Measurements from ENCODE around the gene SPANXN4. TPM values are rescaled to one million over a fixed set of nuclear protein-coding genes. Genes with fewer than 3 reads are reported as not detected.

Gene SPANXN4
- total and polyA plus RNA-seq, 9 of the 15 experiments (the other 6 are each of a cell fraction or from before 2014, with no cell fraction given): not detected

- TF ChIP-seq LCOR (CRISPR knock-in tag; IDR thresholded peaks at IDR 0.05): no peak
- no peak for TF ChIP-seq ZNF124 (CRISPR knock-in tag; IDR thresholded peaks at IDR 0.05)
- no peak for TF ChIP-seq RBFOX2 (IDR thresholded peaks at IDR 0.05; ENCODE audit: low read depth, low read length)
- no peak for TF ChIP-seq CREBBP (IDR thresholded peaks at IDR 0.05; ENCODE audit: low read depth, low read length)
- TF ChIP-seq XRCC5 (IDR thresholded peaks at IDR 0.05; ENCODE audit: low read depth, low read length): no peak
Observed at GRCh38 chrX:143047511-143047910, 21.8 kb downstream of the SPANXN4 start (continued).

- FAIRE-seq (no peak), ATAC-seq (no peak), DNase-seq (ENCODE audit: extremely low read depth in 1 of 4, low spot score in 3 of 4) (no peak)
- POLR2A ChIA-PET: no interaction called here
- BruUV-seq (replicated peaks): no TSS peak
- H3K9me1 ChIP-seq (ENCODE audit: control insufficient read depth, insufficient read depth, low read length): no peaks in the 10 kb centered on the region
- in situ Hi-C loops (cut with MboI): no loop called here
- no peak overlapping the region for H3K4me3 ChIP-seq
- intact Hi-C loops (cut with micrococcal nuclease): no loop called here
- H3K27ac ChIP-seq (ENCODE audit: extremely low read depth, low read depth, low read length): no peak overlapping the region
- H4K20me1 ChIP-seq (replicated peaks; ENCODE audit: control insufficient read depth, insufficient read depth, low read length): no peaks in the 10 kb centered on the region
- WGBS (ENCODE audit: insufficient coverage, low coverage, missing lambda C conversion rate): 0% methylated on average over 4 of the region's 4 CpGs
- H3K27me3 ChIP-seq (ENCODE audit: control insufficient read depth in 2 of 2, insufficient read depth in 2 of 2, low read length in 2 of 2): no peaks in the 10 kb centered on the region
- no peaks in the 10 kb centered on the region for H3K9me3 ChIP-seq (replicated peaks; ENCODE audit: control insufficient read depth, insufficient read depth, low read depth, low read length)
- H3K79me2 ChIP-seq (ENCODE audit: control insufficient read depth, insufficient read depth, low read length): no peaks in the 10 kb centered on the region
- CTCF ChIA-PET (ENCODE audit: low intra/inter-chr PET ratio): no interaction called here
- no peak overlapping the region for H2AFZ ChIP-seq (ENCODE audit: low read depth, low read length)
- no peaks in the 10 kb centered on the region for H3K36me3 ChIP-seq (ENCODE audit: control insufficient read depth, insufficient read depth, low read length)
- H3K9ac ChIP-seq (ENCODE audit: insufficient read depth in 1 of 2, low read depth in 2 of 2, low read length in 2 of 2): no peak overlapping the region
- no peak overlapping the region for H3K4me2 ChIP-seq (ENCODE audit: insufficient read depth, low read length)
- no peaks in the 10 kb centered on the region for H3K4me1 ChIP-seq (replicated peaks in 1 of 2; ENCODE audit: control insufficient read depth in 2 of 2, insufficient read depth in 2 of 2, low read length in 2 of 2)
- no peak for TF ChIP-seq TBL1XR1 (IDR thresholded peaks at IDR 0.05; ENCODE audit: low read length in 2 of 2)
- no peak for TF ChIP-seq EGR1 (conservative IDR thresholded peaks at IDR 0.05)
- TF ChIP-seq KDM4B (IDR thresholded peaks at IDR 0.05; ENCODE audit: borderline replicate concordance in 2 of 2, low read depth in 1 of 2): no peak
- TF ChIP-seq HOXB6 (CRISPR knock-in tag; IDR thresholded peaks at IDR 0.05; ENCODE audit: borderline replicate concordance): no peak
- TF ChIP-seq EWSR1 (IDR thresholded peaks at IDR 0.05; ENCODE audit: borderline replicate concordance, low read depth, partially characterized antibody): no peak
- TF ChIP-seq CBFB (CRISPR knock-in tag; IDR thresholded peaks at IDR 0.05): no peak
- TF ChIP-seq, protein P1, sequence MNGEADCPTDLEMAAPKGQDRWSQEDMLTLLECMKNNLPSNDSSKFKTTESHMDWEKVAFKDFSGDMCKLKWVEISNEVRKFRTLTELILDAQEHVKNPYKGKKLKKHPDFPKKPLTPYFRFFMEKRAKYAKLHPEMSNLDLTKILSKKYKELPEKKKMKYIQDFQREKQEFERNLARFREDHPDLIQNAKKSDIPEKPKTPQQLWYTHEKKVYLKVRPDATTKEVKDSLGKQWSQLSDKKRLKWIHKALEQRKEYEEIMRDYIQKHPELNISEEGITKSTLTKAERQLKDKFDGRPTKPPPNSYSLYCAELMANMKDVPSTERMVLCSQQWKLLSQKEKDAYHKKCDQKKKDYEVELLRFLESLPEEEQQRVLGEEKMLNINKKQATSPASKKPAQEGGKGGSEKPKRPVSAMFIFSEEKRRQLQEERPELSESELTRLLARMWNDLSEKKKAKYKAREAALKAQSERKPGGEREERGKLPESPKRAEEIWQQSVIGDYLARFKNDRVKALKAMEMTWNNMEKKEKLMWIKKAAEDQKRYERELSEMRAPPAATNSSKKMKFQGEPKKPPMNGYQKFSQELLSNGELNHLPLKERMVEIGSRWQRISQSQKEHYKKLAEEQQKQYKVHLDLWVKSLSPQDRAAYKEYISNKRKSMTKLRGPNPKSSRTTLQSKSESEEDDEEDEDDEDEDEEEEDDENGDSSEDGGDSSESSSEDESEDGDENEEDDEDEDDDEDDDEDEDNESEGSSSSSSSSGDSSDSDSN (IDR thresholded peaks at IDR 0.05; ENCODE audit: borderline replicate concordance in 1 of 2, low read depth in 2 of 2, low read length in 2 of 2): no peak
- no peak for TF ChIP-seq ZNF695 (CRISPR knock-in tag; IDR thresholded peaks at IDR 0.05)
- no peak for TF ChIP-seq DEAF1 (CRISPR knock-in tag; IDR thresholded peaks at IDR 0.05)
- no peak for TF ChIP-seq L3MBTL2 (IDR thresholded peaks at IDR 0.05)
- no peak for TF ChIP-seq MIER1 (IDR thresholded peaks at IDR 0.05; ENCODE audit: low read depth)
- TF ChIP-seq ADNP (tag; IDR thresholded peaks at IDR 0.05): no peak
- TF ChIP-seq CBX1 (IDR thresholded peaks at IDR 0.05; ENCODE audit: low read depth): no peak
- no peak for TF ChIP-seq MYC (IDR thresholded peaks at IDR 0.05; ENCODE audit: low read depth, low read length)
- no peak for TF ChIP-seq MYC (CRISPR knock-in tag; IDR thresholded peaks at IDR 0.05; ENCODE audit: borderline replicate concordance, low read depth)
Observed at GRCh38 chrX:143058120-143058519, 32.4 kb downstream of the SPANXN4 start.

All from K562 (cell line).